Muscle layer of colon (tissue), 2 donors: ENCODE results near the gene ADAM12.

Experiments
- H3K27ac ChIP-seq: one replicate; pipeline ENCODE4 v1.7.0; 2013; ENCODE audit warnings: low read depth, mild to moderate bottlenecking, low read length, moderate library complexity
- H3K27me3 ChIP-seq, 2 donors: one replicate each; pipeline ENCODE4 v1.7.0; 2013; ENCODE audit warnings: low read length in 2 of 2, mild to moderate bottlenecking in 2 of 2; ENCODE audit not compliant: insufficient read depth in 2 of 2, control insufficient read depth in 1 of 2
- H3K36me3 ChIP-seq: one replicate; pipeline ENCODE4 v1.7.0; 2013; ENCODE audit warnings: mild to moderate bottlenecking, low read length; ENCODE audit not compliant: insufficient read depth
- H3K4me1 ChIP-seq: one replicate; pipeline ENCODE4 v1.7.0; 2013; ENCODE audit warnings: mild to moderate bottlenecking, low read length; ENCODE audit not compliant: insufficient read depth
- H3K4me3 ChIP-seq, 2 donors: one replicate each; pipeline ENCODE4 v1.7.0; 2013; ENCODE audit warnings: low read length in 2 of 2, low read depth in 1 of 2, mild to moderate bottlenecking in 1 of 2, moderate library complexity in 1 of 2
- H3K9ac ChIP-seq: one replicate; pipeline ENCODE4 v1.7.0; 2013; ENCODE audit warnings: low read length
- H3K9me3 ChIP-seq: one replicate; pipeline ENCODE4 v1.7.0; 2013; ENCODE audit warnings: mild to moderate bottlenecking, low read length
- donor health status: abdominal sarcoma.
- donor health status: Adenocarcinoma of cecum.

ADAM12 gene

GRCh38 chr10:126294451-126294850 lies 93.8 kb downstream of the ADAM12 start:
- Histone ChIP-seq H3K27me3 (no peaks in the 10 kb centered on the region), H3K4me3 (no peak overlapping the region), H3K36me3 (no peaks in the 10 kb centered on the region), H3K4me1 (no peaks in the 10 kb centered on the region), H3K9me3 (no peaks in the 10 kb centered on the region), H3K9ac (no peak overlapping the region), H3K27ac (no peak overlapping the region)

- H3K27ac ChIP-seq: no peak overlapping the region
- no peaks in the 10 kb centered on the region for H3K27me3 ChIP-seq
- no peak overlapping the region for H3K4me3 ChIP-seq
- no peaks in the 10 kb centered on the region for H3K4me1 ChIP-seq
- no peak overlapping the region for H3K9ac ChIP-seq
- no peaks in the 10 kb centered on the region for H3K36me3 ChIP-seq
- no peaks in the 10 kb centered on the region for H3K9me3 ChIP-seq
These were observed 98.0 kb downstream of the ADAM12 start for GRCh38 chr10:126290232-126290631.

- H3K36me3 ChIP-seq: no peaks in the 10 kb centered on the region
These were observed 99.5 kb downstream of the ADAM12 start for GRCh38 chr10:126288547-126289493.

GRCh38 chr10:126286256-126286780 lies 102.0 kb downstream of the ADAM12 start:
- Histone ChIP-seq H3K9ac (no peak overlapping the region), H3K4me3 (no peak overlapping the region), H3K27me3 (no peaks in the 10 kb centered on the region), H3K27ac (no peak overlapping the region), H3K9me3 (no peaks in the 10 kb centered on the region), H3K36me3 (no peaks in the 10 kb centered on the region), H3K4me1 (no peaks in the 10 kb centered on the region)

More at GRCh38 chr10:126288547-126289493, 99.5 kb downstream of the ADAM12 start:
- H3K9me3 ChIP-seq: no peaks in the 10 kb centered on the region
- no peaks in the 10 kb centered on the region for H3K4me1 ChIP-seq
- H3K27ac ChIP-seq: no peak overlapping the region
- H3K4me3 ChIP-seq: no peak overlapping the region
- no peaks in the 10 kb centered on the region for H3K27me3 ChIP-seq
- no peak overlapping the region for H3K9ac ChIP-seq

GRCh38 chr10:126283307-126283706 lies 105.0 kb downstream of the ADAM12 start:
- H3K27ac ChIP-seq: no peak overlapping the region
- no peaks in the 10 kb centered on the region for H3K9me3 ChIP-seq
- no peaks in the 10 kb centered on the region for H3K36me3 ChIP-seq
- H3K4me1 ChIP-seq: no peaks in the 10 kb centered on the region
- H3K27me3 ChIP-seq: no peaks in the 10 kb centered on the region
- H3K9ac ChIP-seq: no peak overlapping the region
- no peak overlapping the region for H3K4me3 ChIP-seq

- H3K4me1 ChIP-seq: no peaks in the 10 kb centered on the region
- H3K36me3 ChIP-seq: no peaks in the 10 kb centered on the region
These were observed 109.4 kb downstream of the ADAM12 start for GRCh38 chr10:126278851-126279250.

GRCh38 chr10:126277181-126277580 lies 111.1 kb downstream of the ADAM12 start:
- H3K9me3 ChIP-seq: no peaks in the 10 kb centered on the region
- H3K9ac ChIP-seq: no peak overlapping the region
- H3K27ac ChIP-seq: no peak overlapping the region
- H3K4me1 ChIP-seq: no peaks in the 10 kb centered on the region
- no peaks in the 10 kb centered on the region for H3K27me3 ChIP-seq
- no peak overlapping the region for H3K4me3 ChIP-seq
- no peaks in the 10 kb centered on the region for H3K36me3 ChIP-seq

More at GRCh38 chr10:126278851-126279250, 109.4 kb downstream of the ADAM12 start:
- Histone ChIP-seq H3K9ac (no peak overlapping the region), H3K9me3 (no peaks in the 10 kb centered on the region), H3K4me3 (no peak overlapping the region), H3K27ac (no peak overlapping the region), H3K27me3 (no peaks in the 10 kb centered on the region)

- Histone ChIP-seq H3K4me3 (no peak overlapping the region), H3K9ac (no peak overlapping the region), H3K27ac (no peak overlapping the region), H3K9me3 (no peaks in the 10 kb centered on the region), H3K4me1 (no peaks in the 10 kb centered on the region), H3K27me3 (no peaks in the 10 kb centered on the region), H3K36me3 (no peaks in the 10 kb centered on the region)
These were observed 115.8 kb downstream of the ADAM12 start for GRCh38 chr10:126272526-126272925.

GRCh38 chr10:126270111-126270510 lies 118.2 kb downstream of the ADAM12 start:
- Histone ChIP-seq H3K9me3 (no peaks in the 10 kb centered on the region), H3K4me1 (no peaks in the 10 kb centered on the region), H3K9ac (no peak overlapping the region)

GRCh38 chr10:126268013-126268920 lies 120.0 kb downstream of the ADAM12 start:
- no peaks in the 10 kb centered on the region for H3K4me1 ChIP-seq
- H3K27me3 ChIP-seq: no peaks in the 10 kb centered on the region
- H3K9me3 ChIP-seq: no peaks in the 10 kb centered on the region
- no peaks in the 10 kb centered on the region for H3K36me3 ChIP-seq
- H3K4me3 ChIP-seq: no peak overlapping the region
- H3K27ac ChIP-seq: no peak overlapping the region
- H3K9ac ChIP-seq: no peak overlapping the region

More at GRCh38 chr10:126270111-126270510, 118.2 kb downstream of the ADAM12 start:
- H3K27me3 ChIP-seq: no peaks in the 10 kb centered on the region
- H3K27ac ChIP-seq: no peak overlapping the region
- no peaks in the 10 kb centered on the region for H3K36me3 ChIP-seq
- H3K4me3 ChIP-seq: no peak overlapping the region
